Measurements from ENCODE around the gene PPP1R9A.

GRCh38 chr7:94893661-94894060 is 13.7 kb upstream of the PPP1R9A start:
- no peak for TF ChIP-seq POLR2A (IDR thresholded peaks at IDR 0.05)
- TF ChIP-seq CTCF (IDR thresholded peaks at IDR 0.05) = no peak

Measured in sigmoid colon (tissue), 3 donors.